ENCODE data around the gene DAP. TPM values are rescaled to one million over a fixed set of nuclear protein-coding genes. Genes with fewer than 3 reads are reported as not detected.

DAP gene
- total RNA-seq, 1 donor from 2014 or later, result 38.5 TPM

DNA sequence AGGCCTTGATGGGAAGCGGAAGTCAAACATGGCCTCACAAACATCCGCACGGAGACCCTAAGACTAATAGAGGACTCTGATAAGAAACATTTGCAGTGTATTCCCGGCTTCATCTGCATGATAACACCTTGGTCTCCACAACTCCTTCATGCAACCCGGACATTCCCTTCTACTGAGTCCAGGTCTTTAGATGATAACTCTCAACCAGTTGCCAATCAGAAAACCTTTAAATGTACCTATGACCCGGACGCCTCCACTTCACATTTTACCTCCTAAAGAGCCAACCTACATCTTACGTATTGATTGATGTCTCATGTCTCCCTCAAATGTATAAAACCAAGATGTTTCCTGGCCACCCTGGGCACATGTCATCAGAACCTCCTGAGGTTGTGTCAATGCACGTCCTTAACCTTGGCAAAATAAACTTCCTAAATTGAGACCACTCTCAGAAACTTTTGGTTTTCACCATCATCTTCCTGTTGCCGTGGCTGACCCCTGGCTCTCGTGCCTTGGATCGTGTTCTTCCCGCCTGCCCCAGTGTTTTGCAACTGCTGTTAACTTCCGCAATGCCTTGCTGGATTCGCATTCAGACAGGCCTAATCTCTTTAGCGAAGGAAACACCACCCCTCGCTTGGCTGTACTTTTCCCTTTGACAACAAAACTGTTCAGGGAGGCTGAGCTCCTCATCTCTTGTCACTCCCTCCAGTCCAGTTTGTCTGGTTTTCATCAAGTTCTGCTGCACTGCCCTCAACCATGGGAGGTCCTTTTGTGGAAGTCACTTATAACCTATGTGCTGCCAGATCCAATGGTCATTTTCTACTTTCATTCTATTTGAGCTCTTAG lies 1.1 kb upstream of the DAP start:
- DNase-seq, result no peak
- Mint-ChIP-seq H3K4me1 (ENCODE audit: low read depth, unreplicated experiment) (peaks cover 14% of the 10 kb centered on the region), H3K4me3 (ENCODE audit: unreplicated experiment) (peak overlapping the region; percentile 76), H3K36me3 (ENCODE audit: unreplicated experiment) (no peaks in the 10 kb centered on the region), H3K27ac (ENCODE audit: unreplicated experiment) (peak overlapping the region; percentile 82), H3K27me3 (ENCODE audit: unreplicated experiment) (peaks cover 6% of the 10 kb centered on the region), H3K9me3 (ENCODE audit: unreplicated experiment) (peaks cover 6% of the 10 kb centered on the region)
- TF ChIP-seq, protein P1, sequence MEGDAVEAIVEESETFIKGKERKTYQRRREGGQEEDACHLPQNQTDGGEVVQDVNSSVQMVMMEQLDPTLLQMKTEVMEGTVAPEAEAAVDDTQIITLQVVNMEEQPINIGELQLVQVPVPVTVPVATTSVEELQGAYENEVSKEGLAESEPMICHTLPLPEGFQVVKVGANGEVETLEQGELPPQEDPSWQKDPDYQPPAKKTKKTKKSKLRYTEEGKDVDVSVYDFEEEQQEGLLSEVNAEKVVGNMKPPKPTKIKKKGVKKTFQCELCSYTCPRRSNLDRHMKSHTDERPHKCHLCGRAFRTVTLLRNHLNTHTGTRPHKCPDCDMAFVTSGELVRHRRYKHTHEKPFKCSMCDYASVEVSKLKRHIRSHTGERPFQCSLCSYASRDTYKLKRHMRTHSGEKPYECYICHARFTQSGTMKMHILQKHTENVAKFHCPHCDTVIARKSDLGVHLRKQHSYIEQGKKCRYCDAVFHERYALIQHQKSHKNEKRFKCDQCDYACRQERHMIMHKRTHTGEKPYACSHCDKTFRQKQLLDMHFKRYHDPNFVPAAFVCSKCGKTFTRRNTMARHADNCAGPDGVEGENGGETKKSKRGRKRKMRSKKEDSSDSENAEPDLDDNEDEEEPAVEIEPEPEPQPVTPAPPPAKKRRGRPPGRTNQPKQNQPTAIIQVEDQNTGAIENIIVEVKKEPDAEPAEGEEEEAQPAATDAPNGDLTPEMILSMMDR (IDR thresholded peaks at IDR 0.05; ENCODE audit: partially characterized antibody, unreplicated experiment), result no peak

- peaks cover 14% of the 10 kb centered on the region for H3K4me1 Mint-ChIP-seq (ENCODE audit: low read depth, unreplicated experiment)
- H3K27ac Mint-ChIP-seq (ENCODE audit: unreplicated experiment), result no peak overlapping the region
- H3K36me3 Mint-ChIP-seq (ENCODE audit: unreplicated experiment), result no peaks in the 10 kb centered on the region
- no peak overlapping the region for H3K4me3 Mint-ChIP-seq (ENCODE audit: unreplicated experiment)
- H3K9me3 Mint-ChIP-seq (ENCODE audit: unreplicated experiment), result peaks cover 6% of the 10 kb centered on the region
- H3K27me3 Mint-ChIP-seq (ENCODE audit: unreplicated experiment), result peaks cover 6% of the 10 kb centered on the region
- TF ChIP-seq, protein P1 (IDR thresholded peaks at IDR 0.05; ENCODE audit: partially characterized antibody, unreplicated experiment), result no peak
- no peak for DNase-seq
These were observed 181 bp downstream of the DAP start for GRCh38 chr5:10760921-10761184.

- Mint-ChIP-seq H3K9me3 (ENCODE audit: unreplicated experiment) (peaks cover 6% of the 10 kb centered on the region), H3K4me3 (ENCODE audit: unreplicated experiment) (peak overlapping the region; percentile 92), H3K27me3 (ENCODE audit: unreplicated experiment) (peaks cover 6% of the 10 kb centered on the region), H3K36me3 (ENCODE audit: unreplicated experiment) (no peaks in the 10 kb centered on the region), H3K27ac (ENCODE audit: unreplicated experiment) (no peak overlapping the region), H3K4me1 (ENCODE audit: low read depth, unreplicated experiment) (peaks cover 14% of the 10 kb centered on the region)
- peak; percentile 55 for DNase-seq
- TF ChIP-seq, protein P1 (IDR thresholded peaks at IDR 0.05; ENCODE audit: partially characterized antibody, unreplicated experiment), result no peak
These were observed 726 bp downstream of the DAP start for GRCh38 chr5:10760096-10760920.

DNA sequence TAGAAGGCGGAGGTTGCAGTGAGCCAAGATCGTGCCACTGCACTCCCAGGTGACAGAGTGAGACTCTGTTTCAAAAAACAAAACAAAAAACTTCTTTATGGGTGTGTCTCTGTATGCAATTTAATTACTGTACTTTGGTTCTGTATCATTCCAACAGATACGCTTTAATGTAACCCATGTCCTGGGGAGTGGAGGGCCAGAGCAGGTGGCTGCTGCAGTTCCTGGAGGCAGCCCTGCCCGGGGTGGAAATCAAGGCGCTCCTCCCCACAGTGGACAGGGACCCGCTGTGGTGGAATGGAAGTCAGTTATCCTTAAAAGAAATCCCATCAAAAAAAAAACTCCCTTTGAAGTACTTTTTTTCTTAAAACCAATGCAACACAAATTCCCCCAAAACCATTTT lies 1.9 kb downstream of the DAP start:
- peaks cover 14% of the 10 kb centered on the region for H3K4me1 Mint-ChIP-seq (ENCODE audit: low read depth, unreplicated experiment)
- TF ChIP-seq, protein P1 (IDR thresholded peaks at IDR 0.05; ENCODE audit: partially characterized antibody, unreplicated experiment), result no peak
- H3K4me3 Mint-ChIP-seq (ENCODE audit: unreplicated experiment), result no peak overlapping the region
- no peaks in the 10 kb centered on the region for H3K36me3 Mint-ChIP-seq (ENCODE audit: unreplicated experiment)
- H3K27me3 Mint-ChIP-seq (ENCODE audit: unreplicated experiment), result peaks cover 6% of the 10 kb centered on the region
- no peak overlapping the region for H3K27ac Mint-ChIP-seq (ENCODE audit: unreplicated experiment)
- DNase-seq, result no peak
- H3K9me3 Mint-ChIP-seq (ENCODE audit: unreplicated experiment), result peaks cover 9% of the 10 kb centered on the region
